Ramos (cell line): ENCODE measurements around the gene LGI4.

ENCODE experiments used
- in situ Hi-C: fragments of 300-500 bp; cut with MboI; formaldehyde crosslinking; loops from one replicate; pipeline ENCODE4 v1.14.3; 2022; ENCODE audit warnings: low sequenced_read_pairs; ENCODE audit not compliant: unreplicated experiment

The LGI4 gene

GRCh38 chr19:35093430-35093829 lies 41.4 kb downstream of the LGI4 start:
- in situ Hi-C loops, result no loop called here

GRCh38 chr19:35090506-35091214 lies 44.2 kb downstream of the LGI4 start:
- in situ Hi-C loops, result no loop called here

- in situ Hi-C loops, result no loop called here
Measured at GRCh38 chr19:35090160-35090505, 44.7 kb downstream of the LGI4 start.

- in situ Hi-C loops, result no loop called here
Measured at GRCh38 chr19:35089554-35089953, 45.3 kb downstream of the LGI4 start.

- in situ Hi-C loops, result no loop called here
Measured at GRCh38 chr19:35088131-35088913, 46.5 kb downstream of the LGI4 start.

GRCh38 chr19:35087393-35087792 lies 47.5 kb downstream of the LGI4 start:
- in situ Hi-C loops, result no loop called here

GRCh38 chr19:35086455-35086854 lies 48.4 kb downstream of the LGI4 start:
- in situ Hi-C loops, result no loop called here

GRCh38 chr19:35085947-35086346 lies 48.9 kb downstream of the LGI4 start:
- in situ Hi-C loops, result no loop called here

- in situ Hi-C loops, result no loop called here
Measured at GRCh38 chr19:35084509-35084762, 50.4 kb downstream of the LGI4 start.

- in situ Hi-C loops, result no loop called here
Measured at GRCh38 chr19:35083691-35084508, 51.0 kb downstream of the LGI4 start.

- in situ Hi-C loops, result no loop called here
Measured at GRCh38 chr19:35081201-35081600, 53.7 kb downstream of the LGI4 start.

- in situ Hi-C loops, result no loop called here
Measured at GRCh38 chr19:35080613-35081170, 54.2 kb downstream of the LGI4 start.

- in situ Hi-C loops, result loop anchor here (5.0 kb wide), 1 partner anchor 132 kb away; no protein-coding TSS in a partner anchor
Measured at GRCh38 chr19:35079826-35080225, 55.0 kb downstream of the LGI4 start.

GRCh38 chr19:35077411-35078223 lies 57.2 kb downstream of the LGI4 start:
- in situ Hi-C loops, result loop anchor here (5.0 kb wide), 1 partner anchor 135 kb away; no protein-coding TSS in a partner anchor

GRCh38 chr19:35076657-35077056 lies 58.2 kb downstream of the LGI4 start:
- in situ Hi-C loops, result loop anchor here (5.0 kb wide), 1 partner anchor 136 kb away; no protein-coding TSS in a partner anchor

- in situ Hi-C loops, result loop anchor here (5.0 kb wide), 1 partner anchor 136 kb away; no protein-coding TSS in a partner anchor
Measured at GRCh38 chr19:35076026-35076370, 58.9 kb downstream of the LGI4 start.

GRCh38 chr19:35075202-35076025 lies 59.4 kb downstream of the LGI4 start:
- in situ Hi-C loops, result loop anchor here (5.0 kb wide), 1 partner anchor 137 kb away; no protein-coding TSS in a partner anchor
